DMS153 treated with DMSO at 0.1 percent for 48 hours (cell line): ENCODE data around the gene EPHB2.
A peak's percentile ranks its signal among the peaks of the same experiment; 100 is the strongest.
"Not testable (repeated sequence)": the region's sequence is repeated elsewhere in the genome, so short reads cannot be mapped to it uniquely, and the experiment has no call there.

Experiments used
- DNase-seq: peaks from one replicate; lab custom pipeline; 2025; ENCODE audit not compliant: unreplicated experiment; lab: John Stamatoyannopoulos, UW

Gene EPHB2

DNA sequence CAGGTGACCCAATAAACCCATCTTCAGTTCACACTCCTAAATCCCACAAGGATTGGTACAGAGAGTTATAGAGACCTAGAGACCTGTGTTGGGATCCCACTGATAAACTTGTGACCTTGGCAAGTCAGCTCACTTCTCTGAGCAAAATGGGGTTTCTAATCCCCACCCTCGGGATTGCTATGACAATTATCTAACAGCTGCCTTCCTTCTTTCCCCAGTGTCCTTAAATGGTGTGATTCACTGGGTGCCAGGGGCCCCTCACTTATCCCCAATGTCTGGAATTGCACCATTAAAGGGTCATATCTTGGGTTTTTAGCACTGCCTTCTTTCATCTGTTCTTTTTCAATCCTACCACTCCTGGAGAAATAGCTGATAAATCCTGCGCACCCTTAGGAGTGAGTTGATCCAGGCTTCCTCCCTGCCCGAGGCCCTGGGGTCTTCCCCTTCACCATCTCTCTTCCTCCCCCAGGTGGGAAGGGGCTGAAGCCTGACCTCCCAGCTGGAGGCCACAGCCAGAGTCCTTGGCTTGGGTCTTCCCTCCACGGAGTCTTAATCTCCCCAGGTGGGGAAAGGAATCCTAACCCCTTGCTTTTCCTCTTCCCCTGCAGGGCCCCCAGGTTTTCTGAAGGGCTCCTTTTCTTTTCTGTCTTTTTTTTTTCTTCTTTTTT, 222.3 kb downstream of the EPHB2 start:
- no peak for DNase-seq

DNA sequence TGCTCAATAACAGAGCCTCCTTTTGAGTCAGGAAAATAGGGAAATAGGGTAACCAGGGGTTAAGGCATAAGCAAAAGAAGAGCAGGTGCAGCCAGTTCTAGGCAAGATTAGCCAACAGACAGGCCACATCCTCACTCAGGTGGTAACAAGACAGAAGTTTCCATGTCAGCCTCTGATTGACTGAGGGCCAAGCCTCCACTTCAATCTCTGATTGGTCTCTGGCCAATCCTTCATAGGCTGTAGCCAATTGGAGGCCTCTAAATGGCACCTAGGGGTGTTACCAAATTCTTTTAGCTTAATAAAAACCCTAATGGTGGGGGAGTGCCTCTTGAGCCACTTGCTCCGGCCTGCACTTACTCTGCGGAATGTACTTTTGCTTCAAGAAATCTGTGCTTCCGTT, 224.8 kb downstream of the EPHB2 start:
- DNase-seq, result no peak

DNA sequence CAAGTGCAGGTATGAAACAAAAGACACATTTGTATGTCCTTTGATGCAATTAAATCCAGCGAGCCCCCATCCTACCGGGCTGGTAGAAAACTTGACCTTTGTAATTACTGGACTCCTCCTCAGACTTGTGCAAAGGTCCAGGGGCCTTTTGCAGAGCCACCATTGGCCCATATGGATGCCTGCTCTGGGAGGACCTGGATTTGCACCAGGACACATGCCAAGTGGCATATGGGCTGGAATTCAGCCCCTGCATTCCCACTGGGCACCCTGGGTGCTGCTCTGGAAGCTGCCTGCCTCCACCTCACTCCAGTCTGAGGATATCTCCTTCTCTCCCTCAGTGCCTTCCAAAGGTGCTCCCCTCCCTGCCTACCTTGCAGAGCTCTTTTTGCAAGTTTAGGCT, 226.0 kb downstream of the EPHB2 start:
- DNase-seq, result no peak

DNA sequence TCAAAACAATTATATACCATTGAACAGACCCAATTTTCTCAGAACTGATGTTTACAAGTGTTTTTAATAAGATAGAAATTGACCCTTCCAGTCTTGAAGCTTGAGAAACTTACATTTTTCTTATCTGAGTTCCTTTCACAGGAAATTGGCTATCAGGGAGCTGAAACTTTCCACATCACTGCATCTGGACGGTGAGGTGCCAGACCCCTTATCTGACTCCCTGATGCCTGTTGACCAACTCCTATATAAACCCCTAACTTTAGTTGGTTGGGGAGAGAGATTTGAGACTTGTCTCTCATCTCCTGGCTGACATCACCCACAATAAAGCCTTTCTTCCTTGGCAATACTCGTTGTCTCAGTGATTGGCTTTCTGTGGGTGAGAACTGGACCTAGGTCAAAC, 230.6 kb downstream of the EPHB2 start:
- DNase-seq, result no peak

DNA sequence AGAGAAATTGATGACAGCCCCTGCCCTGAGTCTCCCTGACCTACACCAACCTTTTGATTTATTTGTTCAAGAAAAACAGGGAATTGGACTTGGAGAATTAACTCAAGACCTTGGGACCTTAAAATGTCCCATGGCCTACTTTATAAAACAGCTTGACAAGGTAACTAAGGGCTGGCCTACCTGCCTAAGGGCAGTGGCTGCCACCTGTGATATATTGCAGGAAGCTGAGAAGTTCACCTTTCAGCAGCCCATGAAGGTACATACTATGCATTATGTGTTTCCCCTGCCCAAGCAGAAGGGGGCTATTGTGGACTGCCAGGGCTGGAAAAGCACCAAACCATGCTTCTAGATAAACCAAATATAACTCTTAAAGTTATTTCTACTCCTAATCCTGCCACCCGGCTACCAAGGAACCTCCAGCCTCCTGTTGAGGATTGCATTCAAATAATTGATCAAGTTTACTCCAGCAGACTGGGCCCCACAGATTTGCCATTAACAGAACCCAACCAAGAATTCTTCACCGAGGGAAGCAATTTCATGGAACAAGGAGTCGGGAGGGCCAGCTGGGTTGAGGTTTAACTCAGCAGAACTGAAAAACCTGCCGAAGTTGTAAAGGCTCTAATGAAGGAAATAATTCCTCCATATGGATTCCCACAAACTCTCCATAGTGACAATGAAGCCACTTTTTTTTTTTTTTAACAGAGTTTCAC, 233.9 kb downstream of the EPHB2 start:
- DNase-seq, result no peak

DNA sequence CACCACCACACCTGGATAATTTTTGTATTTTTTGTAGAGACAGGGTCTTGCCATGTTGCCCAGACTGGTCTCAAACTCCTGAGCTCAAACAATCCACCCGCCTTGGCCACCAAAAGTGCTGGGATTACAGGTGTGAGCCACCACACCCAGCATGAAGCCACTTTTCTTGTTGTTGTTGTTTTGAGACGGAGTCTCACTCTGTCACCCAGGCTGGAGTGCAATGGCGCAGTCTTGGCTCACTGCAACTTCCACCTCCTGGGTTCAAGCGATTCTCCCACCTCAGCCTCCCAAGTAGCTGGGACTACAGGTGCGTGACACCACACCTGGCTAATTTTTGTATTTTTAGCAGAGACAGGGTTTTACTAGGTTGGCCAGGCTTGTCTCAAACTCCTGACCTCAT, 234.5 kb downstream of the EPHB2 start:
- not testable (repeated sequence) for DNase-seq

DNA sequence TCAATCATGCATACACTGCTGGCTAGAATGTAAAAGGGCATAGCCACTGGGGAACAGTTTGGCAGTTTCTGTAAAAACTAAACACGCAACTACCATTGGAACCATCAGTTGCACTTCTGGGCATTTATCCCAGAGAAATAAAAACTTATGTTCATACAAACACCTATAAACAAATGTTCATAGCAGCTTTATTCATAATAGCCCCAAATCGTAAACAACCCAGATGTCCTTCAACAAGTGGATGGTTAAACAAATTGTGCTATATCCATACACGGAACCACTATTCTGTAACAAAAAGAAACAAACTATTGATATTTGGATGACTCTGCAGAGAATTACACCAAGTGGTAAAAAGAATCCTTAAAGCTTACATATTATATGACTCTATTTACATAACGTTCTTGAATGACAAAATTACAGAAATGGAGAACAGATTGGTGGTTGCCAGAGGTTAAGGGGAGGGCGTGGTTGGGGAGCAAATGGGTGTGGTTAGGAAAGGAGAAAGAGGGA, 239.2 kb downstream of the EPHB2 start:
- DNase-seq, result peak; percentile 18

DNA sequence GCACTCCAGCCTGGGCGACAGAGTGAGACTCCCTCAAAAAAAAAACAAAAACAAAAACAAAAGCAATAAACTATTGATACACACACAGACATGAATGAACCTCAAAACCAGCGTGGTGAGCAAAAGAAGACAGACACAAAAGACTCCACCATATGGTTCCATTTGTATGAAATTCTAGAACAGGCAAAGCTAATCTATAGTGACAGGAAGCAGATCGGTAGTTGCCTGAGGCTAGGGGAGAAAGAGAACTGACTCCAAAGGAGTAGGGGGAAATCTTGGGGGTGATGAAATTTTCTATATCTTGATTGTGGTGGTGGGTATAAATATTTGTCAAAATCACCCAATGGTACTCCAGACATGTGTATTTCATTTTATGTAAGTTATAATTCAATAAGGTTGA, 241.2 kb downstream of the EPHB2 start:
- no peak for DNase-seq

DNA sequence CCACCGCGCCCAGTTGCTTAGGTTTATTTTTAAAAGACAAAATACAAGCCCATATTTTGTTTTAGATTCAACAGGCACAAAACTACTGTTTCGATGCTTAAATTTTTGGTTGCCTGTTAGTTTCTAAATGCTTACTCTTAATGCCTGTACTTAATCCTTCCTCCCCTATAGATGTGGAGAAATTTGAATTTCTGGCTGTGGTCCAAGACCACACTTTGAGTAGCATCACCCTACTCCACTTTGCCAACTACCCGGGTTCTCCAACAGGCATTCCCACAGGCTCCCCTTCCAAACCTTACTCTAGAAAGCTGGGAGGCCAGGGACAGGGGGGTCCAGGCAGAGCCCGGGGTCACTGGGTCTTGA, 242.0 kb downstream of the EPHB2 start:
- DNase-seq, result no peak

DNA sequence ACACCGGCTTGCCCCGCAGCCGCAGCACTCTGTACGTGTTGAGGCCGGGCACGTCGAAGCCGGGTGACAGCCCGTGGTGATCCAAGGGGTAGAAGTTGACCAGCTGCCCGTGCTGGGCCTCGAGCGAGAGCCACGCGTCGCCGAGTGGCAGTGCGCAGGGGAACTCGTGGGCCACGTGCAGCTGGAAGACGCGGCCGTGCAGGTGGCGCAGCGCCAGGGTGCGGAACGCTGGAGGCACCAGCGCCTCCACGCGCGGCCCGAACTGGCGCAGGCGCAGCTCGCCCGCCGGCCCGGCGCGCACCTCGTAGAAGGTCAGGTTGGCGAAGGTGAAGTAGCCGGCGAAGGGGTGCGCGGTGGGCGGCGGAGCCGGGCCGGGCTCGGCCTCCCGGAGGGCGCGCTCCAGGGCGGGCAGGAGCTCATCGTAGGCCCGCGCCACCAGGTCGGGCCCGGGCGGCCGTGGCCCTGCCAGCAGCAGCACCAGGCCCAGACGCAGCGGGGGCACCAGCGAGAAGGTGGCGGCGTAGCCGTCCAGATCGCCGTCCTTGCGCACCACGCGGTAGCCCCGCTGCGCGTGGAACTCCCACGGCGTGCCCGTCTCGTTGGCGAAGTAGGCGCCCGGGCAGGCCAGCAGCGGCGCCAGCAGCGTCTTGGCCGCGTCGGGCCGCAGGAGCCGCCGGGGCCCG, 242.6 kb downstream of the EPHB2 start:
- DNase-seq, result no peak

DNA sequence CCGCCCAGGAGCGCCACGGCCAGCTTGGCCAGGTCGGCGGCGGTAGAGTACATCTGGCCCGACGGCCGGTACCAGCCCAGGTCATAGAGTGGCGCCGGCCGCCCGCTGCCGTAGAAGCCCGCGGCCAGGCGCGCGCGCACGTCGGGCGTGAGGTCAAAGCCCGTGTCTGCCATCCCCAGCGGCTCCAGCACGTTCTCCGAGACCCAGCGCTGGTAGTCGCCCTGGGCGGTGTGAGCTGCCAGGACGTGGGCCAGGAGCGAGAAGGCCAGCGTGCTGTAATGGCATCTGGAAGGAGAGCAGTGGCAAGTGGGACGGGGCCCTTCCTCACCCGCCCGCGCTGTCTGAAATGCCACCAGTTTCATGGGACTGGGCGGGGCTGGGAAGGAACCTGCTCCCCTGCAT, 243.1 kb downstream of the EPHB2 start:
- no peak for DNase-seq

DNA sequence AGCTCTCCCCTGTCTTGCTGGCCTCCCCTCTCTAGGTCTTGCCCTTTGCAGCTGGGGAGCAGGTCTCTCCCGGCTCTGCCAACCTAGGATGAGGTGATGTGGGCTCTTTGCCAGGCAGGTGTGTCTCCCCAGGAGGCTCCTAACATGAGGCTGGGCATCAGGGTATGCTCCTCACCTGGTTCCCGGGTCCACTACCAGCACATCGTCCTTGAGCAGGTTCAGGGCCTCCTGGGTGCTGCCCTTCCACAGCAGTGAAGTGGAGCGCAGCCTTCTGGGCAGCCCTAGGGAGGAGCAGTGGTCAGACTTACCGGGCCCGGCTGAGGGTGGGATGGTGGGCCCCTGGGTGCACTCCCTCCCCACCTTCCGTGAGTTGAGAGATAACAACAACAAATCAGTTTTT, 244.5 kb downstream of the EPHB2 start:
- DNase-seq, result no peak

DNA sequence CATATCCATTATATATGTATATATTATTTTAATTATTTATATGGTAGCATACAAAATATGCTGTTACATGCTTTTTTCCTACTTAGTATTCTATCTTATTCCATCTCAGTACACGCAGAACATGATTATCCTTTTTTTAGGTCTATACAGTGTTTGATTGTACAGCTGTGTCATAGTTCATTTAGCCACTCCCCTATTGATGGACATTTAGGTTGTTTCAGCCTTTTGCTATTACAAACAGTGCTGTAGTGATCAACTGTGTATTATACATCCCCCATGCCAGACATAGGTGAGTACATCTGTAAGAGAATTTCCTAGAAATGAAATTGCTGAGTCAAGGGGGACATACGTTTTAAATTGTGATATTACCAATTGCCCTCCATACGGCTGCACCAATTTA, 246.4 kb downstream of the EPHB2 start:
- no peak for DNase-seq

DNA sequence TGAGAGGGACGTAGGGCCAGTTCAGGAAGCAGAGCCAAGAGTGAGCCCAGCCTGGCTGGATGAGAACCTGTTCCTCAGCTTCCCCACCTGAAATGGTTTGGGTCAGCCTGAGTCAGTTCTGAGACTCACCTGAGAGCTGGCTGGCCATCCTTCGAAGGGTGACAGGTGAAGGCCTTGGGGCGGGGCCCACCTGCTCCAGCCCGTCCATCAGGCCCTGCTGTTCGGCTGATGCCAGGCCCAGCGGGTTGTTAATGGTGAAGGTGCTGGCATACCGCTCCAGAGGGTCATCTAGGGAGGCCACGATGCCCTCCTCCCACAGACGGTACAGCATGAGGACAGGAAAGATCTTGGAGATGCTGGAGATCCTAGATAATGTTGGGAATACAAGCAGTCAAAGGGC, 247.9 kb downstream of the EPHB2 start:
- DNase-seq, result no peak

DNA sequence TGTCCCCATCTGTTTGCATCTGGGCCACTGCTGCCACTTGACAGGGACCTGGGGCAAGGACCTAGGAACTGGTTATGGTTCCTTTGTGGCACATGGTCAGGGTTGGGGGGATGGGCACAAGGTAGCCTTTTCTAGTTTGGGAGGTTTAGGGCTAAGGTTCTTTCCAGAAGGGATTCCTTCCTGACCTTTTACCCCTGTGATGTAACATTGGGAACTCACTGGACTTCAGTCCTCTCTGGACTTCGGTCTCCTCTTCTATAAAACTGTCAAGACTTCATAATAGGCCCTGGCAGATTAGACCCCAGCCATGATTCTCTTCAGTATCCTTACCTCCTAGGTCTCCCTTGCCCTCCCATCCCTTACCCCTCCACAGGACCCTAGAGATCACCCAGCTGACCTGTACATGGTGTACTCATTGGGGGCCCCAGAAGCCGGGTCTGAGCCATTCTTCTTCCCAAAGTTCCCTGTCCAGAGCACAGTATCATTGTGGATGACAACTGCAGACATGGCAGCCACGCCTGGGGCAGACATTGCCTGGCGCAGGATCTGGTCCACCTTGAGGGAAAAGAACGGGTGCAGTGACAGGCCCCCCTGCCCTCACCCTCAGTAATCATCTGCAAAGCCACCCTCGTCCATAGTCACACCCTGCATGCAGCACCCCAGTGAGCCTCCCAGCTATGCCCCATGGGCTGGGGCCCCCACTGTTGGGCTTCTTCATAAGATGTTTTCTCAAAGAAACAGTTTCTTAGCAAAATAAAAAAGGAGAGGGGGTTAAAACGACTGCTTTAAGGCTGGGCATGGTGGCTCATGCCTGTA, 249.1 kb downstream of the EPHB2 start:
- DNase-seq, result no peak

DNA sequence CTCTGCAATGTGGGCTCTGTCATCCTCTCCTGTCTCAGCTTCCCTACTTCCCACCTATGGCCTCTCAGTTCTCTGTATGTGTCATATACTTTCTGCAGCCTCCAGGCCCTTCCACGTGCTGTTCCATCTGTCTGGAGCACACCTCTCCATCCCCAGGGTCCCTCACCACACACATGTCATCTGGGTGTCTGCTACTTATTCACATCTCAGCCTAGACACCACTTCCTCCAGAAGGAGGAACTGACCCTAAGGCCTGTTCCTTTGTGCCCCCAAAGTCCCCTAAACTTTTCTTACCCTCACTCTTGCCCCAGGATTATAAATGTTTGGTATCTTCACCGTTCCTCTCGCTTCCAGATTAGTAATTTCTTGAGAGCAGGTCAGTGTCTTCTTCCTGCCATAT, 251.9 kb downstream of the EPHB2 start:
- DNase-seq, result no peak

DNA sequence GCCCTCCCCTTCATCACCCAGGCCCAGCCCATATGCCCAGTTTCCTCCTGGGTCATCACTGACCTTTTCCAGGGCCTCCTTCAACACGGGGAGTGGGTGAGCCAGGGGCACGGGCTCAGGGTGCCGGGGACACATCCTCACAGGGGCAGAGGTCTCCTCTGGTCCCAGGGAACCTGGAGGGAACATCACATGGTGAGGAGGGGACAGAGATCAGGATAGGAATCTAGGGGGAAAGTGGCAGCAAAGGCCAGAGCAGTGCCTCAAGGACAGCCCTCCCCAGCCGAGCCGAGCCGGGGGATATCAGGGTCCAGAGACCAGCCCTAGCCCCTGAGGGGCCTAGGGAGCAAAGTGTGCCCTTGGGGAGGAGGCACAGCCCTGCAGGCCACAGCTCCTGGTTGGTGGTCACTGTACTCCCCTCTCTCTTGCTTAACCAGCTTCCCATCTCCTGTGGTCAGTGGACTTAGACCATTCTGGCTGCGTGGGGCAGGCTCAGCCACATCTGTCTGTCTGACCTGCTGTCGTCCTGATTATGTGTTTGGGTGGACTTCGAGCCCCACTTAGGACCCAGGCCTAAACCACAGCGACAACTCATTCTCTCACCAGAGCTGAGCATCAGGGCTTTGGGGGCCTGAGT, 252.5 kb downstream of the EPHB2 start:
- DNase-seq, result no peak

DNA sequence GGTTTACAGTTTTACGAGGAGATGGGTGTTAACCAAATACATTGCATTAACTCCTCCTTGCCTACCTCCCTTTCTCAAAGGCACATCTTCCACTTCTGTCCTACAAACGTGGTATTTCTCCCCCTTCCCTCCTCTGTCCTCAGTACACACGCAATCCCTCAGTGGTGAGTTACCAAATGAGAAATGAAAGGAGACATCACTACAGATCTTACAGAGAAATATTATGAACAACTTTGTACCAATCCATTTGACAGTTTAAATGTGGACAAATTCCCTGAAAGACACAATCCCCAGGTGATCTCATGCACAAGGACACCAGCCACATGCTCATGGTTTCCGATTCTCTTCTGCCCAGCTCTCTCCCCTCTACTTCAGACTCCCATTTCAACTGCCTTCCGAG, 255.7 kb downstream of the EPHB2 start:
- DNase-seq, result no peak

DNA sequence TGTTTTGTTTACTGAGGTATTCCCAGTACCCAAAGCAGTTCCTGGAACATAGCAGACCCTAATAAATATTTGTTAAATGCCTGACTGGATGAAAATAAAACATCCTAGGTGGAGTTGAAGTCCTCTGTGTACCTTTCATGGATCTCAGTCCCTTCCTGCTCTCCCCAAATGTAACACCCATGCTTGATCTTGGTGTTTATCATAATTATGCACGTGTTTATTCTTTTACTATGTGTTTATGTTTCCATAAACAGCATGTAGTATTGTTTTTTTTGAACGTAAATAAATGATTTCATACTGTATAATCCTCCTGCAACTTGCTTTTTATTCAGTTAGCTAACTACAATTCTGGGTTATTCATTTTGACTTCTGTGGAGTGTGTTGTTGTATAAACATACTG, 257.2 kb downstream of the EPHB2 start:
- DNase-seq, result no peak

DNA sequence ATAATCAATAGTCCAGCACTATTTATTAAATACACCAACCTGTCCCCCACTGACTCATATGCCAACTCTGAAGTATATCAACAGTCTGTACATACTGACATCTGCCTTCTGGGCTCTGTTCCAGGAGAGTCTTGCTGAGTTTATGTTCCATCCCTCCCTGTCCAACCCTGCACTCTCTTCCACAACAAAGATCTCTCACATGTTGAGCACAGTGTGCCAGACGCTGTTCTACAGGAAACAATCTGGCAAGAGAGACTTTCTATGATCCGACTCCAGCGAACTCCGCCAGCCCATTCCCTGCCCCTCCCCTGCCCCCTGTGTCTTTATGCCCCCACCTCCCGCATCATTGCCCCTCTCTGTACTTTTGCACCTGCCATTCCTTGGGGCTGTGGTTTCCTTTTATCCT, 258.7 kb downstream of the EPHB2 start:
- DNase-seq, result peak; percentile 30

DNA sequence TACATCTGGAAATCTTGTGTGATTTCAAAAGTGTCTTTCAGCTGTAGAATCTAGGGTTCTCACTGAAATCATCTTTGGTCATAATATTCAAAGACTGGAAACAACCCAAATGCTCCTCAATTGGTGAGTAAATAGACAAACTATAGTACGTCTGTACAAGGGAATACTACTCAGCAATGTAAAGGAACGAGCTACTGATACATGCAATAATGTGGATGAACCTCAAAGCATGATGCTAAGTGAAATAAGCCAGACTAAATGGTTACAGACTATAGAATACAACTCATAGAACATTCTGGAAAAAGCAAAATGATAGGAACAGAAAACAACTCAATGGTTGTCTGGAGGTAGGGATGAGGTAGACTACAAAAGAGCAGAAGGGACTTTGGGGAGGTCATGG, 259.5 kb downstream of the EPHB2 start:
- DNase-seq, result no peak
